ENCODE results near the gene TRRAP.

The TRRAP gene

GRCh38 chr7:98913612-98914011, 35.3 kb downstream of the TRRAP start:
- Histone ChIP-seq H3K27me3 (replicated peaks) (no peaks in the 10 kb centered on the region), H3K4me3 (ENCODE audit: low read depth, low read length) (no peak overlapping the region), H3K36me3 (replicated peaks) (peaks cover 68% of the 10 kb centered on the region), H3K27ac (no peak overlapping the region)
- no peak for DNase-seq
- in situ Hi-C loops (cut with HindIII; ENCODE audit: low pct_ligation_motif_present, low sequenced_read_pairs): no loop called here
- no peak for TF ChIP-seq CTCF (IDR thresholded peaks at IDR 0.05; ENCODE audit: low read depth, low read length, missing control alignments)

GRCh38 chr7:98917331-98917730, 39.0 kb downstream of the TRRAP start:
- H3K27ac ChIP-seq: no peak overlapping the region
- DNase-seq: no peak
- H3K4me3 ChIP-seq (ENCODE audit: low read depth, low read length): no peak overlapping the region
- no peaks in the 10 kb centered on the region for H3K27me3 ChIP-seq (replicated peaks)
- TF ChIP-seq CTCF (IDR thresholded peaks at IDR 0.05; ENCODE audit: low read depth, low read length, missing control alignments): no peak
- H3K36me3 ChIP-seq (replicated peaks): peaks cover 61% of the 10 kb centered on the region
- in situ Hi-C loops (cut with HindIII; ENCODE audit: low pct_ligation_motif_present, low sequenced_read_pairs): no loop called here

GRCh38 chr7:98921608-98922372, 43.5 kb downstream of the TRRAP start:
- Histone ChIP-seq H3K27me3 (replicated peaks) (no peaks in the 10 kb centered on the region), H3K4me3 (ENCODE audit: low read depth, low read length) (no peak overlapping the region), H3K27ac (no peak overlapping the region), H3K36me3 (replicated peaks) (peaks cover 68% of the 10 kb centered on the region)
- in situ Hi-C loops (cut with HindIII; ENCODE audit: low pct_ligation_motif_present, low sequenced_read_pairs): no loop called here
- DNase-seq: no peak
- TF ChIP-seq CTCF (IDR thresholded peaks at IDR 0.05; ENCODE audit: low read depth, low read length, missing control alignments): no peak

GRCh38 chr7:98922392-98923187, 44.3 kb downstream of the TRRAP start:
- Histone ChIP-seq H3K27me3 (replicated peaks) (no peaks in the 10 kb centered on the region), H3K4me3 (ENCODE audit: low read depth, low read length) (no peak overlapping the region), H3K36me3 (replicated peaks) (peaks cover 70% of the 10 kb centered on the region), H3K27ac (no peak overlapping the region)
- TF ChIP-seq CTCF (IDR thresholded peaks at IDR 0.05; ENCODE audit: low read depth, low read length, missing control alignments): no peak
- in situ Hi-C loops (cut with HindIII; ENCODE audit: low pct_ligation_motif_present, low sequenced_read_pairs): no loop called here
- DNase-seq: peak; percentile 57

GRCh38 chr7:98923512-98923911, 45.2 kb downstream of the TRRAP start:
- no peak for DNase-seq
- in situ Hi-C loops (cut with HindIII; ENCODE audit: low pct_ligation_motif_present, low sequenced_read_pairs): no loop called here
- TF ChIP-seq CTCF (IDR thresholded peaks at IDR 0.05; ENCODE audit: low read depth, low read length, missing control alignments): no peak
- no peaks in the 10 kb centered on the region for H3K27me3 ChIP-seq (replicated peaks)
- H3K4me3 ChIP-seq (ENCODE audit: low read depth, low read length): no peak overlapping the region
- no peak overlapping the region for H3K27ac ChIP-seq
- H3K36me3 ChIP-seq (replicated peaks): peaks cover 70% of the 10 kb centered on the region
